ENCODE measurements around the gene CALCOCO2.
A peak's percentile ranks its signal among the peaks of the same experiment; 100 is the strongest.
"Not testable (repeated sequence)": the region's sequence is repeated elsewhere in the genome, so short reads cannot be mapped to it uniquely, and the experiment has no call there.

Gene CALCOCO2

GRCh38 chr17:48830840-48831548, at the start of gene CALCOCO2:
CALCOCO2 (plus strand) TSS chr17:48831035; CDS start chr17:48841708, 10,673 bp downstream.
- peak; percentile 95 for DNase-seq

- DNase-seq: no peak
Measured at GRCh38 chr17:48787828-48788227, 43.0 kb upstream of the CALCOCO2 start.

- DNase-seq: no peak
Measured at GRCh38 chr17:48790607-48791127, 40.2 kb upstream of the CALCOCO2 start.

- DNase-seq: peak; percentile 68
Measured at GRCh38 chr17:48791128-48792032, 39.5 kb upstream of the CALCOCO2 start.

GRCh38 chr17:48792033-48792798, 38.6 kb upstream of the CALCOCO2 start:
- DNase-seq: no peak

GRCh38 chr17:48795444-48796162, 35.2 kb upstream of the CALCOCO2 start:
- DNase-seq: no peak

GRCh38 chr17:48796163-48796522, 34.7 kb upstream of the CALCOCO2 start:
- not testable (repeated sequence) for DNase-seq

- no peak for DNase-seq
Measured at GRCh38 chr17:48799069-48799723, 31.6 kb upstream of the CALCOCO2 start.

GRCh38 chr17:48800626-48801217, 30.1 kb upstream of the CALCOCO2 start:
- no peak for DNase-seq

- peak; percentile 75 for DNase-seq
Measured at GRCh38 chr17:48804936-48805411, 25.9 kb upstream of the CALCOCO2 start.

- no peak for DNase-seq
Measured at GRCh38 chr17:48809182-48809581, 21.7 kb upstream of the CALCOCO2 start.

GRCh38 chr17:48812001-48812400, 18.8 kb upstream of the CALCOCO2 start:
- no peak for DNase-seq

- DNase-seq: peak; percentile 68
Measured at GRCh38 chr17:48814504-48814903, 16.3 kb upstream of the CALCOCO2 start.

GRCh38 chr17:48815311-48815710, 15.5 kb upstream of the CALCOCO2 start:
- peak; percentile 37 for DNase-seq

GRCh38 chr17:48816438-48816773, 14.4 kb upstream of the CALCOCO2 start:
- no peak for DNase-seq

GRCh38 chr17:48816774-48817590, 13.9 kb upstream of the CALCOCO2 start, which contains the start of gene TTLL6:
TTLL6 (minus strand) TSS chr17:48817229; CDS start chr17:48817072, 157 bp downstream.
- DNase-seq: peak; percentile 66

GRCh38 chr17:48818361-48818841, 12.4 kb upstream of the CALCOCO2 start:
- no peak for DNase-seq

GRCh38 chr17:48819466-48819865, 11.4 kb upstream of the CALCOCO2 start:
- no peak for DNase-seq

- DNase-seq: not testable (repeated sequence)
Measured at GRCh38 chr17:48820936-48821335, 9.9 kb upstream of the CALCOCO2 start.
